Activated gamma-delta T cell (primary cell): ENCODE data around the gene PLK3.
"Not testable (repeated sequence)": the region's sequence is repeated elsewhere in the genome, so short reads cannot be mapped to it uniquely, and the experiment has no call there.

Experiments
- DNase-seq: peaks from one replicate; lab custom pipeline; 2025; lab: John Stamatoyannopoulos, UW

Gene PLK3

GRCh38 chr1:44787506-44787905 lies 12.7 kb upstream of the PLK3 start:
- no peak for DNase-seq

GRCh38 chr1:44788120-44788860 lies 11.9 kb upstream of the PLK3 start, which contains the start of gene BEST4:
TSS of gene BEST4 (minus strand) at chr1:44788170. CDS start at chr1:44787705, 465 bp downstream.
- no peak for DNase-seq

- no peak for DNase-seq
Observed at GRCh38 chr1:44790968-44791801, 9.0 kb upstream of the PLK3 start.

- DNase-seq = no peak
Observed at GRCh38 chr1:44792736-44793502, 7.3 kb upstream of the PLK3 start.

- DNase-seq = not testable (repeated sequence)
Observed at GRCh38 chr1:44797886-44798285, 2.3 kb upstream of the PLK3 start.

GRCh38 chr1:44798481-44799365 lies 1.5 kb upstream of the PLK3 start:
- DNase-seq = no peak

GRCh38 chr1:44801491-44802305 lies 1.5 kb downstream of the PLK3 start:
- DNase-seq = no peak

GRCh38 chr1:44802306-44803061 lies 2.3 kb downstream of the PLK3 start:
- no peak for DNase-seq

GRCh38 chr1:44803062-44803311 lies 2.8 kb downstream of the PLK3 start:
- DNase-seq = no peak

GRCh38 chr1:44803312-44804095 lies 3.3 kb downstream of the PLK3 start:
- no peak for DNase-seq

GRCh38 chr1:44805311-44806024 lies 5.3 kb downstream of the PLK3 start:
- no peak for DNase-seq

- peak; percentile 38 for DNase-seq
Observed at GRCh38 chr1:44806025-44806703, 6.0 kb downstream of the PLK3 start.

GRCh38 chr1:44806704-44807363 lies 6.7 kb downstream of the PLK3 start, which contains the start of gene DYNLT4:
TSS of gene DYNLT4 (minus strand) at chr1:44807351. CDS start at chr1:44806668, 683 bp downstream.
- DNase-seq = no peak

- peak; percentile 50 for DNase-seq
Observed at GRCh38 chr1:44807364-44808062, 7.3 kb downstream of the PLK3 start.

GRCh38 chr1:44808063-44808937 lies 8.1 kb downstream of the PLK3 start, which contains the start of gene BTBD19:
TSS of gene BTBD19 (plus strand) at chr1:44808523. CDS start at chr1:44808821, 298 bp downstream.
- no peak for DNase-seq
